C4-2B (cell line): ENCODE results near the gene PVALEF.

Experiments
- CTCF ChIP-seq: fragments of 450-650 bp; conservative IDR thresholded peaks from 2 replicates; pipeline ENCODE4 v1.5.1; 2017; ENCODE audit warnings: mild to moderate bottlenecking
- ZFX ChIP-seq: fragments of 450-650 bp; IDR thresholded peaks from 2 replicates; pipeline ENCODE4 v1.6.1; 2017

DNA sequence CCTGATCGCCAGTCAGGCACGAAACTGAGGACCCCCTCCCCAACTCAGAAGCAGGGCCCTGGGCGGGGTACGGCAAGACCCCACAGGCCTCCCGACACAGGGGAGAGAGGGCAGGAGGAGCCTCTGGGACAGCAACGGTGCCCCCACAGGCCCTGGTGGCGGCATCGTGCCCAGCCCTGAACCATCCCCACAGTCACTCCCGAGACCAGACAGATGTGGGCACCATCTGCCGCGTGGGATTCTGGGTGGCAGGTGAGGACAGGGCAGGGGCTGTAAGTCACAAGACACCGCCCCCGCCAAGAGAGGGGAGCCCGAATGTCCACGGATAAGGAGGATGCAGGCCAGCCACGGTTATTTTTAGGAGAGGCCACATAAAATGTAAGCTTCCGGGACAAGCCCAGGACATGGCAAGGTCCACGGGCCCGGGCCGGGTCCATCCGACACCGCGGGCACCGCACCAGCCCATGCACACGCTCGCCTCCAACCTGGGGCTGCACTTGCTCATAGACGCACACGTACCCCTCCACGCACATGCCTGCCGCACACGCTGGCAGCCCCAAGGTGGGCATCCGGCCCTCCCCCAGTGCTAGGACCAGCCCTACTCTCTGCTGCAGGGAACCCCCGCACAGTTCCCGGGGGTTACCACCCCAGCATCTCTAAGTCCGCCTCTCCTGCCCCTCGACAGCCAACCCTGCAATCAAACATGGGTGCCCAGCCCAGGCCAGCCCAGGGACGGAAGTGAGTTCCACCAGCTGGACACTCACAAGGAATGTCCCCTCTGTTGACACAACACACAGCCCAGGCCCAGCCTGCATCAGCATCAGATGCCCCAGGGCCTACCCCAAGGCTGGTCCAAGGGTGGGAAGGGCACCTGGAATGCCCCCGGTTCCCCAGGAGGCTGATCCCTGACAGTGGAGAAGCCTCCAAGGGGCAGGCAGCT is 8.2 kb upstream of the PVALEF start:
- TF ChIP-seq CTCF (no peak), ZFX (no peak)
